Muscle of arm (tissue), 12 donors: ENCODE data around the gene VOPP1. TPM values are rescaled to one million over a fixed set of nuclear protein-coding genes. Genes with fewer than 3 reads are reported as not detected.
A peak's percentile ranks its signal among the peaks of the same experiment; 100 is the strongest.

ENCODE experiments used
- DNase-seq: peaks from one replicate; pipeline ENCODE4 v3.0.0-alpha.2; 2013
- polyA plus RNA-seq, 12 donors: library from polyadenylated mRNA; unstranded; fragments of 120-200 nt; gene quantifications; one replicate each; pipeline ENCODE4 v1.2.1, GENCODE V29; 2013; ENCODE audit not compliant: insufficient read length in 12 of 12

The VOPP1 gene
- polyA plus RNA-seq, 12 donors, result 18.8 to 54.0 (median 25.8) TPM; not detected in 1

GRCh38 chr7:55534916-55535590, 37.2 kb downstream of the VOPP1 start:
- DNase-seq, result no peak

GRCh38 chr7:55534262-55534915, 37.9 kb downstream of the VOPP1 start:
- peak; percentile 30 for DNase-seq

- DNase-seq, result no peak
Measured at GRCh38 chr7:55533729-55534080, 38.6 kb downstream of the VOPP1 start.

- no peak for DNase-seq
Measured at GRCh38 chr7:55533050-55533728, 39.1 kb downstream of the VOPP1 start.

GRCh38 chr7:55532150-55532917, 40.0 kb downstream of the VOPP1 start:
- DNase-seq, result no peak

- no peak for DNase-seq
Measured at GRCh38 chr7:55531536-55531935, 40.8 kb downstream of the VOPP1 start.

- no peak for DNase-seq
Measured at GRCh38 chr7:55527307-55527706, 45.0 kb downstream of the VOPP1 start.

GRCh38 chr7:55526770-55527169, 45.5 kb downstream of the VOPP1 start:
- no peak for DNase-seq

GRCh38 chr7:55526329-55526728, 46.0 kb downstream of the VOPP1 start:
- DNase-seq, result no peak

GRCh38 chr7:55524558-55525310, 47.6 kb downstream of the VOPP1 start:
- DNase-seq, result no peak

- DNase-seq, result no peak
Measured at GRCh38 chr7:55523366-55523765, 48.9 kb downstream of the VOPP1 start.

- no peak for DNase-seq
Measured at GRCh38 chr7:55521917-55522902, 50.1 kb downstream of the VOPP1 start.

- no peak for DNase-seq
Measured at GRCh38 chr7:55521512-55521911, 50.8 kb downstream of the VOPP1 start.

GRCh38 chr7:55520426-55521140, 51.7 kb downstream of the VOPP1 start:
- DNase-seq, result no peak

GRCh38 chr7:55518836-55519235, 53.5 kb downstream of the VOPP1 start:
- no peak for DNase-seq

- DNase-seq, result no peak
Measured at GRCh38 chr7:55517936-55518689, 54.2 kb downstream of the VOPP1 start.

GRCh38 chr7:55517191-55517633, 55.1 kb downstream of the VOPP1 start:
- DNase-seq, result no peak

- DNase-seq, result no peak
Measured at GRCh38 chr7:55516409-55516808, 55.9 kb downstream of the VOPP1 start.
